Stimulated activated CD4-positive, alpha-beta T cell treated with anti-CD3 and anti-CD28 coated beads, Interleukin-1b, Interleukin-23, amount 100 ng/mL, for 1 hour (primary cell): ENCODE data around the gene ZDHHC11B.
"Not testable (repeated sequence)": the region's sequence is repeated elsewhere in the genome, so short reads cannot be mapped to it uniquely, and the experiment has no call there.

Source experiments
- DNase-seq, 2 donors: peaks; one replicate each; pipeline ENCODE4 v3.0.0-alpha.2; 2020; ENCODE audit warnings: low read depth in 2 of 2

Gene ZDHHC11B

DNA sequence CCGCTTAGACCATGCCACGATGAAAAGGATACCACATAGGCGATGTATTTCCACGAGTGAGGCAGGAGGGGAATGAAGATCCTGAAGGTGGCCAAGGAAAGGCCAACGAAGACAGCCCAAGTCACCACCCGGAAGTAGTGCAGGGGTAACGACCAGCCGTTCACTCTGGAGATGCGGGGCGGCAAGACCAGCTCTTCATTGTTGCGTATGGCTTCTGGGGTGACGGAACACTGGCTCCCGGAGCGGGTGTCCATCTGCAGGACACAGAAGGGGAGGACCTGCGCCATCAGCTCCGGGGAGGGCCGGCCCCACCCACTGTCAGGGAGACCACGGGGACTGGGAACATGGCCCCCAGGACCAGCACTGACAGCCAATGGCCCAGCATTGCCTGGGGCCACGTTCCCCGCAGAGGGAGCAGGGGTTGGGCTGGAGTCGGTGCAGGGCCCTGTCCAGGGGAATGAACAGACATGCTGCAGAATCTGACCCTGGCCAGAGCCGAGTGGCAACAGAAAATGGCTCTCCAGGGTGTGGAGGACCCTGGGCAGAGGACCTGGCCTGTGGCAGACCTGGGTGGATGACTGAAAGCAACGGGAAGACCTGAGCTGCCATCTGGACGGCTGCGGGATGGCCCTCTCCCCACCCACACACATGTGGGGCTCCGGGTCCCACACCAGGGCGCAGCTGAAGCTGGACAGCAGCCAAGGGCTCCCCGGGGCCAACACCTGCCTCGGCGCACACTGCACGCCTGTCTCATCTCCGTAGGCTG is 17.7 kb downstream of the ZDHHC11B start:
- DNase-seq: no peak

DNA sequence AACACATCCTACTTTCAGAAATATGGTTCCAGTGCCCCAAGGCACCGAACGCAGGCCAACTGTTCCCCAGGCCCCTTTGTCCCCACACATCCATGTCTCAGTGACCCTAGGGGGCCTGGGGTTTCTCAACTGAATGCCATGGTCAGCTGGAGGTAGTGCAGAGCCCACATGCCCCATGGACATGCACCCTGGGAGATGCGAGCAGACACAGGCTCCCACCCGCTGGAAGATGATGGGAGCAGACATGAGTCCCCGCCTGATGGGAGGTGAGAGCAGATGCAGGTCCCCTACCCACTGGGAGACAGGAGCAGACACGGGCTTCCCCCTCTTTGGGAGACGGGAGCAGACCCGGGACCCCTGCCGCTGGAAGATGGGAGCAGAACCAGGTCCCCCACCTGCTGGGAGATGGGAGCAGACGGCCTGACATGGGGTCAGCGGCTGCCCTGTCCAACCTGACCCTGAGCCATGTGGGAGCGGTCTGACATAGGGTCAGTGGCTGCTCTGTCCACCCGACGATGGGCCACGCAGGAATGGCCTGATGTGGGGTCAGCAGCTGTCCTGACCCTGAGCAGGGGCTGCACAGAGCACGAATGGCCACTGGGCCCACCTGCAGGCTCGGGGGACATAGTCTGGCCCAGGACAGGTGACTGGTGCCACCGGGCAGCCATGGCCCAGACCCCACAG is 18.4 kb downstream of the ZDHHC11B start:
- DNase-seq: no peak

DNA sequence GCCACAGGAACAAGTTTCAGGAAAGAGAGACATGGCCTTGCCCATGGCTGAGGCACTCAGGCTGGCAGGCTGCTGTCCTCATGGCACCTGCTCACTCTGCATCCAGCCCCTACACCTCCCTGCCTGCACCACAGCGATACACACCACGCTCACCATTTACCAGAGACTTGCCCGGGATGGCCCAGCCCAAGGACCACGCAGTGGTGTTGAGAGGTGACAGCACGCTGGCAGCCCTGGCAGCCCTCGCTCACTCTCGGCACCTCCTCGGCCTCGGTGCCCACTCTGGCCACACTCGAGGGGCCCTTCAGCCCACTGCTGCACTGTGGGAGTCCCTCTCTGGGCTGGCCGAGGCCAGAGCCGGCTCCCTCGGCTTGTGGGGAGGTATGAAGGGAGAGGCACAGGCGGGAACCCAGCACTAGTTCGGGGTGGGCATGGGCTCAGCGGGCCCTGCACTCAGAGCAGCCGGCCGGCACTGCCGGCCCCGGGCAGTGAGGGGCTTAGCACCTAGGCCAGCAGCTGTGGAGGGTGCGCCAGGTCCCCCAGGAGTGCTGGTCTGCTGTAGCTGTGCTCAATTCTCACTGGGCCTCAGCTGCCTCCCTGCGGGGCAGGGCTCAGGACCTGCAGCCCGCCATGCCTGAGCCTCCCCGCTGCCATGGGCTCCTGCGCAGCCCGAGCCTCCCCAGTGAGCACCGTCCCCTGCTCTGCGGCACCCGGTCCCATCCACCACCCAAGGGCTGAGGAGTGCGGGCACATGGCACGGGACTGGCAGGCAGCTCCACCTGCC is 20.3 kb downstream of the ZDHHC11B start:
- DNase-seq: no peak

DNA sequence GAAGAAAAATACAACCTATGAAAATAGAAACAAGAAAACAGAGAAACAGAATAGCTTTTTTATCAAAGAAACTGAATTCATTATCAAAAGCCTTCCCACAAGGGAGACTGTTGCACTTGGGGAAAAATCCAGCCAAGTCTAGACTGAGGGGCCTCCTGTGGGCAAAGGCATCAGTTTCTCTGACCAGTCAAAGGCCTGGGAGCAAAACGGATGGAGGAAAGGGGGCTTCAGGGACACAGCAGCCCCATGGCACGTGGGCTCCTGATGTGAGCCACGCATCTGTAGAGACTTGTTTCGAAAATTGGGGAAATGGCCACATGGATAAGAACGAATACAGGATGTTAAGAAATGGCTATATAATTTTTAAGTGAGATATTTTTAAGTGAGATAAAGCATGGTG is 21.1 kb downstream of the ZDHHC11B start:
- DNase-seq: no peak

DNA sequence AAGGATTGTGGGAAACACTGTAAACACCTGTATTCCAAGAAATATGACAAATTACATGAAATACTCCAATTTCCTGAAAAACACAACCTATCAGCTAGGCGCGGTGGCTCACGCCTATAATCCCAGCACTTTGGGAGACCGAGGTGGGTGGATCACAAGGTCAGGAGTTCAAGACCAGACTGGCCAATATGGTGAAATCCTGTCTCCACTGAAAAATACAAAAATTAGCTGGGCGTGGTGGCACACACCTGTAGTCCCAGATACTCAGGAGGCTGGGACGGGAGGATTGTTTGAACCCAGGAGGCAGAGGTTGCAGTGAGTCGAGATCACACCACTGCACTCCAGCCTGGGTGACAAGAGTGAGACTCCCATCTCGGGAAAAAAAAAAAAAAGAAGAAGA is 21.5 kb downstream of the ZDHHC11B start:
- DNase-seq: not testable (repeated sequence)

DNA sequence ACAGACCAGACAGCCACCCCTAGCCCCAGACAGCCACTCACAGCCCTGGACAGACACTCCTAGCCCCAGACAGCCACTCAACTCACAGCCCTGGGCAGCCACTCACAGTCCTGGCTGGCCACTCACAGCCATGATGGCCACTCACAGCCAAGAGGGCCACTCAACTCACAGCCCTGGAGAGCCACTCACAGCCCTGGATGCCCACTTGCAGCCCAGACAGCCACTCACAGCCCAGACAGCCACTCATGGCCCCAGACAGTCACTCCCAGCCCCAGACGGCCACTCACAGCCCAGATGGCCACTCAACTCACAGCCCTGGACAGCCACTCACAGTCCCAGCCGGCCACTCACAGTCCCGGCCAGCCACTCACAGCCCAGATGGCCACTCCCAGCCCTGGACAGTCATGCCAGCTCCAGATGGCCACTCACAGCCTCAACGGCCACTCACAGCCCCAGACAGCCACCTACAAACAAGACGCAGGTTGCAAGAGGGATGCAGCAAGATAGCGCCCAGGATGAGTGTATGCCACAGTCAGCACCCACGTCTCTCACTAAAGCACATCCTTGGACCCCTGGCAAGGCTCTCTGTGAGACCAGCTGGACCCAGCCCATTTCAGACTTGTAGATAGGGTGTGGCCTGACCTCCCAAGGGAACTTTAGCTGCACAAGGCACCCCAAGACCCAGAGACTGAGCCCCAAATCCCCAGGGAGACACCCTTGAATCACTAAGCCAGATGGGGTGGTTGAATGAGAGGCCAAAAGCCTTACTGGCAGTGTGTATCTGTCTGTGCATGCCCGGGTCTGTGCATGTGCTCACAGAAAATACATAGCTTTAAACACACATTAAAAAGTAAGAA is 22.4 kb downstream of the ZDHHC11B start:
- DNase-seq: no peak

DNA sequence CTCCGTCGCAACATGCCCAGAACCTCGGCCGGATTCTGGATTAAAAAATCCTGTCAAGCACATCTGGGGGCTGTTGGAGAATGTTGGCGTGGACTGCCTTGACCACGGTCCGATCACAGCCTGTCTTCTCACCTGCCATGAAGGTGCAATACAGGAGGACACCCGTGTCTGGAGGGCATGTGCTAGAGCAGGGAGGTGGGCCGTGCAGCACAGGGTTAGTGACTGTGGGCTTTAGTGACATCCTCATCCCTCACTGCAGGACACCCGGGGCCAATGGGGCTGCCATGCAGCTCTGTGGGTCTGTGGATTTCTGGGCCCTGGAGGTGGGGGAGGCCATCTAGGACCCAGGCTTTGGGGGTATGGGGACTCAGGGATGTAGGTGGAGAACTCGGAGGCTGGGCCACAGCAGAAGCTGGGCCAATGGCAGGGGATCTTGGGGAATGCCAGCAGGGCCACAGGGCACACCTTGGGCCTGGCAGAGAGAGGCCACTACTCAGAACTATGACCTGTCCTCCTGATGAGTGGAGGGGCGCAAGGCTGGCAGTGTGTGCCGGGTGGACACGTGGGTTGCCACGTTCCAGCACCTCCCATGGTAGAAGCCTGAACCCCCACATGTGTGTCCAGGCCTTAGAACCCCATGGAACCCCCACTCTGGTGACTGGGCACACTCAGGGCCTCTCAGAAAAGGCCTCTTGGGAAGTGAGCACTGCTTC is 23.3 kb downstream of the ZDHHC11B start:
- no peak for DNase-seq

DNA sequence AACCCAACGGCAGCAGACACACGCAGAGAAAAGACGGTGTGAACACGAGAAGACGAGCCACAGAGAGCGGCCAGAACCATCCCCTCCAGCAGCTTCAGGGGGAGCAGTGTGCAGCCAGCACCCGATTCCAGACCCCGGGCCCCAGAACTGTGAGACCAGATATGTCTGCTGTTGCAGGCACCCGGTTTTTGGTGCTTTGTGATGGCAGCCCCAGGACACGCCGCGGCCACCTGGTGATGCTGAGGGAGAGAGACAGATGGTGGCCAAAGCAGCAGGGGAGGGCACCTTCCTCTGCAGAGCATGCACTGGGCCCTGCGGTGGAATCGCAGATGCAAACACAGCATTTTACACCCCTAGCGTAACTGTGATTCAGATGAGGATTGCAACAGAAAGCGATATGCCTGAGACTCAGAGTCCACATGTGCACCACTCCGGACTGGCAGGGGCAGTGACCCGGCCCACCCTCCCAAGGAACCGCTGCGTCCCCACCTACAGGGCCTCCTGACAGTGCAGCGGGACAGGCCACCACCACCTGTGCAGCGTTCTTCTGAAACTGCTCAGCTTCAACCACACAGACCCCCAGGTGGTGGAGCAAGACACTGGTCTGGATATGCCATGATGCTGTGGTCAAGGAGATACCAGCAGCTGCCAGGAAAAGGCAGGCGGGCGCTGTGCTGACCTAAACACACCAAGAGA is 24.0 kb downstream of the ZDHHC11B start:
- no peak for DNase-seq

DNA sequence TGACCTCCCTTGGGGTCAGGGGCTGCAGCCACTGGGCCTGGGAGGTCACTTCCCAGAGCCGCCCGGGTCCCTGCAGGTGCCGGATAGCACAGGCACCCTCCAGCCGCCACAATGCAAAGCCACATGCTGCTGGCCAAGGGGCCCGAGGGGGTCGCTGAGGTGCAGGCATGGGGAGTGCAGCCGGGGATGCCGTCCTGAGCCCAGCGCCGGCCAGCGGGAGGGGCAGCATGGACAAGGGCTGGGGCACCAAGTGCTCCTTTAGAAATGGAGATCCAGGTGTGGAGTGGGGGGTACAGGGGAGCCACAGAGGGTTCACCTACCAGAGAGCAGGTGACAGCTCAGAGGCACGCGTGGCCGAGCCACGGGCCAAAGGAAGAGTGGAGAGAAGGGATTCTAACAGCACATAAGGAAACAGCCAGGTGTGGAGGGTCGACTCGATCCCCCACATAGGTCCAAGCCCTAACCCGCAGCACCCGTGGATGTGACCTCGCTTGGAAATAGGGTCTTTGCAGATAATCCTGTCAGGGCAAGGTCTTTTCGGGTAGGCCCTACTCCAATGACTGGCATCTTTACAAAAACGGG is 24.7 kb downstream of the ZDHHC11B start:
- no peak for DNase-seq

DNA sequence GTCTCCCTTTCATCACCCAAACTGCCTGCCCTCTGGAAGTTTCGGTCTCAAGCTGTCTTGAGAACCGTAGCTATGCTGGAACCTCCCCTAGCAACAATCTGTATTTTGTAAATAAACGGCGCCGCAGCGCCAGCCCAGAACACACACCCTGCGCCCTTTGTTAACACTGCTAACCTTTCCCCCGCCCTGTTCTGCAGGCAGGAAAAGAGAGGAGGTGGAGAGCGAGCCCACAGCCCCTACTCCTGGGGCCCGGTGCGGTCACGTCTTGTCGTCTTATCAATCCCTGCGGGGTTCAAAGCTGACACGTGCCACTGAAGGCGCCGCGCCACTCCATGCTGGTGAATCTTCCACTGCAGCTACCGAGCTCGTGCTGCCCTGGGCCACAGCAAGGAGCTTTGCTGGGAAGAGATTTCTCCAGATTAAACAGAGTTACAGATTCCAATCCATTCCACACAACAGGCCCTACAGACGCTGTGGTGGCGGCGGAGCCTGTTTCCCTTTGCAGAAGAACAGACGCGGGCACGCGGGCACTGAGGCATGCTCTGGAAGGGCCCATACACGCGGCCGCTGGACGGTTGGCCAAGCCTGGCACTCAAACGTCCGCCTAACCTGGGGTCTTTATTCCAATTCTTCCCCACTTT is 25.3 kb downstream of the ZDHHC11B start:
- peak in 1 of 2 donors; percentile 54 for DNase-seq

DNA sequence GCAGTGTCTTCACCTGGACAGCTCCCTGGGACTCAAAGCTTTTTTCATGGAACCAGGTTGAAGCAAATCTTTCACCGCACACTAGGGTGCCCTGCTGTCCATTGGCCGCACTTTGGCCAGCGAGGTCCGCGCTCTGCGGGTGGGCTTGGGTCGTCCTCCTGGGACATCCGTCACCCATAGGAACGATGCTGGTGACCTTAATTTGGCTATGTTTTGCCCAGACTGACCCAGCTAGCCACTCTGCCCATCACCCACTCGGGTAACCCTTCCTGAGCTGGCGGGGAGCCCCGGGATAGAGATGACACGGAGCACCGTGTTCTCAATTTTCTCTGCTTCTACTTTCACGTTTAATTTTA is 25.9 kb downstream of the ZDHHC11B start:
- no peak for DNase-seq

DNA sequence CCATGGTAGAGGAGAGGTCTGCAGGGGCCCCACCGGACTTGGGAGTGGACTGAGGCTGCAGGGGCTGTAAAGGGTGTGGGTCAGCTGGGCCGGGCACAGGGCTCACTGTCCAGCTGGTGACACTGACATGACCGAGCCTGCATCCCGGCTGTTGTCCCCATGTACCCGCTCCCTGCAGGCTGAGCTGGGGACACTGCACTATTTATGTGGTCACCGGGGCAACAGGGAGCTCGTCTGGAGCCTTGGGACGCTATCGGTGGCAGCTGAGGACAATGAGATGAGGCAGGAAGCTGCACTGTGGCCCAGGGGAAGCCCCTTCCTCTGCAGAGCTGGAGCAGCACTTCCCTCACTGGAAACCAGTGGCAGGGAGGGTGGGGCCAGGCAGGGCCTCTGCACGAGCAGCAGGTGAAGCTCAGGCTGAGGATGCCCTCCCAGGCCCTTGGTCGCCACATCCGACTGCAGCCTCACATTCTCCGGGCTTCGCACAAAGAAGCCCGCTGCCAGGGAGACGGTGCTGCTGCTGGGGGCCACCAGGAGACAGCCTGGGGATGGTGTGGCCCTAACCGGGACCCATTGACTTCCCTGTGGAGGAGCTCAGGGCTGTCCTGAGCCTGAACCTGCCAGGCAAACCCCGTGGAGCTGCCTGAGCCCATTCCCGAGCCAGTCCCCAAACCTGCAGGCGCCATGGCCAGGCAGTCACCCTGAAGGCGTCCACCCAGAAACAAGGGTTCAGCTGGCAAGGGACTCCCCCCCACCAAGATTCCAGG is 26.4 kb downstream of the ZDHHC11B start:
- DNase-seq: no peak

DNA sequence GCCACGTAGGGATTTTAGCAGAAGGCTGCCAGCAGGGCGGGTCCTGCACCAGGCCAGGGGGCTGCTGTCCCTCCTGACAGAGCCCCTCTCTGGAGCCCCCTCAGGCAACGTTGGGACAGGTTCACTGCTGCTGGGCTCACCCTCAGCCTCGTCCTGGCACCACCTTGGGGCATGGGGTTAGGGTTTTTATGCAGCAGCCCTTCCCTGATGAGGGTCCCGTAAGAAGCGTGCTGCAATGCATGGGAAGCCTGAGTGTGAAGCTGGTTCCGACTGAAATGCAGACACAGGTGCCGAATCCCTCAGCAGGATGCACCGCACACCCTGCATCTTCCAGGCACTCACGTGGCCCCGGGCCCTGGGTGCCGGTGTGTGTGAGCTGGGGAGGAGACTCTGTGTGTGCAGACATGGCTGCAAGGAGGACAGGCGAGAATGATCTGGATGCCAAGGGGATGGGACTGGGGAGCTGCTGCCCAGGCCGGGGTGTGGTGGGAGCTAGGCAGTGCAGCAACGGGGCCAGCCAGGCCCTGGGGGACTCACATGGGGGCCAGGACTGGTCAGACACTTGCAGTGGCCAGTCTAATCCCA is 27.1 kb downstream of the ZDHHC11B start:
- no peak for DNase-seq

DNA sequence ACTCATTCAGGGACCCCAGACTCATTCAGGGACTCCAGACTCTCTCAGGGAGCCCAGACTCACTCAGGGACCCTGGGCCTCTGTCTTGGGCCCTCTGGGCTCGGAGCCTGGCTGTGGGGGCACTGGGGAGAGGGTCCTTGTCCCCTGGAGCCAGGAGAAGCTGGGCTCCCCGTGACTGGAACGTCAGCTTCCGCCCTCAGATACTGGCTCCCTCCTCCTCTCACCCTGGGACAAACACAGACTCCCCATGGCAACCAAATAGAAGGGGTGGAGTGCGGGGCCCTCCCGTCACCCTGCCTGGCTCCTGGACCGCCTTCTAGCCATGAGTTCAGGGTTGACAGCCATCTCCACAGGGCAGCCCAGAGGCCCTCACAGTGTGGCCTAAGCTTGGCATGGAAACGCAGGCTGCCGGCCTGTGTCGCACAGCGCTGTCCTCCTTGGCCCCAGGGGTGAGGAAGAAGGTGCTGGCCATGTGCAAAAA is 27.6 kb downstream of the ZDHHC11B start:
- no peak for DNase-seq

DNA sequence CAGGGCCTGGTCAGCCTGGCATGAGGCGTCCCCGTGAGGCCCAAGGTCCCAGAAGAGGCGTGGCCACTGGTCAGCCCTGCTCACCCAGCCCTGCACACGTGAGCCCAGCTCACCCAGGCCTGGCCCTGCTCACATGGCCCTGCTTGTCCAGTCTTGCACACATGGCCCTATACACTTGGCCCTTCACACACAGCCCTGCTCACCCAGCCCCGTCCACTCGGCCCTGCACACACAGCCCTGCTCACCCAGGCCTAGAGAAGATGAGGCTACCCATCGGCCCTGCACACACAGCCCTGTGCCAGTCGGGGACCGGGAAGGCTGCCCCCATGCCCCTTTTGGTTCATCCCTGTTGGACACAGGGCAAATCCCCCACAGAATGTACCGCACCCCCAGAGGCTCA is 28.4 kb downstream of the ZDHHC11B start:
- DNase-seq: no peak

DNA sequence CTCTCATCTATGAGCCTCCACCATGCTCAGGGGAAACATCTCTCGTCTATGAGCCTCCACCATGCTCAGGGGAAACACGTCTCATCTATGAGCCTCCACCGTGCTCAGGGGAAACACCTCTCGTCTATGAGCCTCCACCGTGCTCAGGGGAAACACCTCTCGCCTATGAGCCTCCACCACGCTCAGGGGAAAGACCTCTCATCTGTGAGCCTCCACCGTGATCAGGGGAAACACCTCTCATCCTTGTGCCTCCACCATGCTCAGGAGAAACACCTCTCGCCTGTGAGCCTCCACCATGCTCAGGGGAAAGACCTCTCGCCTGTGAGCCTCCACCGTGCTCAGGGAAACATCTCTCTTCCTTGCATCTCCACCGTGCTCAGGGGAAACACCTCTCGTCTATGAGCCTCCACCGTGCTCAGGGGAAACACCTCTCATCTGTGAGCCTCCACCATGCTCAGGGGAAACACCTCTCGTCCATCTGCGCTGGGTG is 30.3 kb downstream of the ZDHHC11B start:
- not testable (repeated sequence) for DNase-seq

DNA sequence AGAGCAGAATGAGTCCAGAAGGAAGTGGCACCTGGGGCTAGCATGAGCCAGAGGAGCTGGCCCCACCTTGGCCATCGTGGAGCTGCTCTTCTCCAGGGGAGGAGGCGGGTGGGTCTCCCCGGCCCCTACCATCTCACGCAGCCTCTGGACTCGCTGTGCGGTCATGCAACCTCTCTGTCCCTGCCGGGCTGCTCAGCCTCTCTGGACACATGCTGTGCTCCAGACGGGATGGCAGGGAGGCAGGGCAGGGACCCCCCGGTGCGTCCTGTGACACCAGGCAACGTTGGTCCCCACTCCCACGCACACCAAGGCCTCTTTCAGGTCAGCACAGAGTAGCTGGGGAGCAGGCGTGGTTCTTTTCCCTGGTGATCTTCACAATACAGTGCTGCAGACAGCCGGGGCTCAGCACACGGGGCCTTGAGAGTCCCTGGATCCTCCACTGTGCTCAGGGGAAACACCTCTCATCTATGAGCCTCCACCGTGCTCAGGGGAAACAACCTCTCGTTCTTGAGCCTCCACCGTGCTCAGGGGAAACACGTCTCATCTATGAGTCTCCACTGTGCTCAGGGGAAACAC is 30.9 kb downstream of the ZDHHC11B start:
- not testable (repeated sequence) for DNase-seq
